HG03025 (cell line): ENCODE results near the gene SLC4A3.
"Not testable (repeated sequence)": the region's sequence is repeated elsewhere in the genome, so short reads cannot be mapped to it uniquely, and the experiment has no call there.

ENCODE experiments used
- ATAC-seq: cut with Tn5 transposase; IDR thresholded peaks from one replicate; pipeline ENCODE4 v1.9.1; 2021; ENCODE audit warnings: mild to moderate bottlenecking, moderate library complexity; ENCODE audit not compliant: unreplicated experiment, low FRiP score

SLC4A3 gene

DNA sequence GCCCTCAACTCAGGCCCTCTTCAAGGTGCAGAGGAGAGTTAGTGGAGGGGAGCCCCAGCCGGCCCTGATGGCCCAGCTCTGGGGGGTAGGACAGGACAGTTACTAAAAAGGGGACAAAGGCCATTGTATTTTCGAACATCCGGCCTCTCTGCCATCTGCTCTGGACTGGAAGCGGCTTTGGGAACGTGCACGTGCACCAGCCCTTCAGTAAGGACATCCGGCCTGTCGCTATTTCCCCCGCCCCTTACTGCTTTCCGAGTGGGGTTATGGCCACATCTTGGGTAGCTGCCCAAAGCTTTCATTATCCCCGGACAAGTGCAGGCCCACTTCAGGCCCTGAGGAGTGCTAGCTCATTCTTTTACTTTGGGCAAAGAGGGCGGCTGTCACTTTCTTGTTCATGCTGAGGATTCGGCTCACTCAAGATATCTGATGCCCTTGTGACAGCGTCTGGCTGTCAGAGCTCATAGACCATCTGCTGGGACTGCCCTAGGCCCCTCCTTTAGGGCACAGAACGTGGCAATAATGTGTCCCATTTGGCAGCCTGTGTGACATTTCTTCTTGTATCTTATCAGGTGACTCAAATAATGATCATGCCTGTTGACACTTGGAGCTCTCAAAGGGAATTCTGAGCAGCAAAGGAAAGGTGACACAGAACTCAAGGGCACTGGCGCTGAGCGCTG is 17.5 kb downstream of the SLC4A3 start:
- no peak for ATAC-seq

DNA sequence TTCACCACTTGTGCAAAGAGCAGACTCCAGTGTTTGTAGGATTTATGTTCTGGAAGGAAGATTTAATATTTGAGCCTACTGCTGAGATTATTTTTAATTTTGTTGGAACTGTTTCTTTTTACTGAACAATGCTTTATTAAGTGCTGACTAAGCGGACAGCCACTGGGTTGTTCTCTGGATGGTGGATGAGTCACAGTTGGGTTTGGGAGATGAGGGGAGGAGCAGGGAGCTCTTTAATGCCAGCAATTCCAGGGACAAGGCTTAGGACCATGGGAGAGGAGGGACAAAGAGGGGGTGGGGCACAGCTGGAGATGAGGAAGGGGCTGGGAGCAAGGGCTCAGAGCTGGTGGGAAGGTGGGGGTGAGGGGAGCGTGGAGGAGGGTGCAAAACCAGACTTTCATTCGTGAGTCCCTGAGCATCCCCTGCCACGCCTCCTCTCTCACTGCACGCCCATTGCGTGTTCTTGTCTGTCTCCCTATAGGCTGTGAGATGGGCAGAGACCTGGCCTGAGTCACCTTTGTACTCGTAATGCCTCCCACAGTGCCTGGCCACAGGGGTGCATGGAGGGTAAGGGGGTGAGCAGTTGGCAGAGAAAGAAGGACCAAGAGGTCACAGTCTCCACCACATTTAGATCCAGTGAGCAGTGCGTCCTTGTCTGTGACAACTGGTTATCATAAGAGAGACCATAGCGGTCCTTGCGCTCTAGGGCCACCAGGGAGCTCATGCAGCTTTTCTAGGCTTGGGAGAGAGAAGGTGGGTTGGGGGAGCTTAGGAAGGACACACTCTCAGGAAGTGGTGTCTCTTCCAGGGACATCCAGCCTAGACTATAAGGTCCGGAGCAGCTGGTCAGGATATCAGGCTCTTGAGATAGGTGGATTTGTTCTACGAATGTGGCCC is 18.4 kb downstream of the SLC4A3 start:
- ATAC-seq, result no peak

- ATAC-seq, result no peak
Measured at GRCh38 chr2:219648176-219648575, 20.7 kb downstream of the SLC4A3 start.

GRCh38 chr2:219648963-219649362 is 21.5 kb downstream of the SLC4A3 start:
- ATAC-seq, result no peak

DNA sequence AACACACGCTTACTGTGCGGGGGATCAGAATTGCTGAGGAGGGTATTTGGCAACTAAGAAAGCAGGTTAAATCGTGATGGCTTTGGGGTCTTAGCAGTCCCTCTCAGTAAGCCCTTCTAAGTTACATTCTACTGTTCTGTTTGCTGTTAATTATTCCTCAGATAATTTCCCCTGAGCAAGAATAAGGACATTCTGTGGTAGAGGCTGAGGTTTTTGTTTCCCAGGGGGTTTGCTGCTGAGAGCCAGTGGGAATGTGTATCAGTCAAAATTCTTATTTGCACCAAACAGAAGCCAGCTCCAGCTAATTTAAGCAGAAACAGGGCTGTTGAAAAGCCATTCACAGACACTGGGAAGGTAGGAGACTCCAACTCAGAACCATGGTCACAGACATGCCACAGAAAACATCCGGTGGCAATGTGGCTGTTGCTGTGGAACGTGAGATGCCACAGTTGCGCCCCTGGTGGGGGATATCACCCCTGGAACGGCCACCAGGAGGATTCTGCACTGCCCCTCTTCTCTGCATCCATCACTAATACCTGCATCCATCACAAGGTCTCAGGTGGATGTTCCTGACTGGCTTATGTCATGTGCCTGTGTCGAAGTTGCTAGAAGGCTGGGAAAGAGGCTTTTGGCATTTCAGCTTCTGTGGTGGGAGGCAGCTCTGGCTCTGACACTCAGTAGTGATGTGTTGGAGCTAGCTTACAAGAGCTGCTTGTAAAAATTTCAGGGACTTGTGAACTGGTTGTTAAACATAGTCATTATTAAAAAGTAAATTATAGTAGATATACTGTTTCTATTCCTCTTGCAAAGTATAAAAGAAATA is 23.2 kb downstream of the SLC4A3 start:
- no peak for ATAC-seq

DNA sequence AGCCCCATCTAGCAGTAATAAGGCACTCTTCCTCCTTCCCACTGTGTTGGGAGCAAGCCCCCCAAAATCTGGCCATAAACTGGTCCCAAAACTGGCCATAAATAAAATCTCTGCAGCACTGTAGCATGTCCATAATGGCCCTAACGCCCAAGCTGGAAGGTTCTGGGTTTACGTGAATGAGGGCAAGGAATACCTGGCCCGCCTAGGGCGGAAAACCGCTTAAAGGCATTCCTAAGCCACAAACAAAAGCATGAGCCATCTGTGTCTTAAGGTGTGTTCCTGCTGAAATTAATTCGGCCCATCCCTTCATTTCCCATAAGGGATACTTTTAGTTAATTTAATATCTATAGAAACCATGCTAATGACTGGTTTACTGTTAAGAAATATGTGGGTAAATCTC is 24.2 kb downstream of the SLC4A3 start:
- not testable (repeated sequence) for ATAC-seq

GRCh38 chr2:219656526-219656925 is 29.1 kb downstream of the SLC4A3 start:
- no peak for ATAC-seq

DNA sequence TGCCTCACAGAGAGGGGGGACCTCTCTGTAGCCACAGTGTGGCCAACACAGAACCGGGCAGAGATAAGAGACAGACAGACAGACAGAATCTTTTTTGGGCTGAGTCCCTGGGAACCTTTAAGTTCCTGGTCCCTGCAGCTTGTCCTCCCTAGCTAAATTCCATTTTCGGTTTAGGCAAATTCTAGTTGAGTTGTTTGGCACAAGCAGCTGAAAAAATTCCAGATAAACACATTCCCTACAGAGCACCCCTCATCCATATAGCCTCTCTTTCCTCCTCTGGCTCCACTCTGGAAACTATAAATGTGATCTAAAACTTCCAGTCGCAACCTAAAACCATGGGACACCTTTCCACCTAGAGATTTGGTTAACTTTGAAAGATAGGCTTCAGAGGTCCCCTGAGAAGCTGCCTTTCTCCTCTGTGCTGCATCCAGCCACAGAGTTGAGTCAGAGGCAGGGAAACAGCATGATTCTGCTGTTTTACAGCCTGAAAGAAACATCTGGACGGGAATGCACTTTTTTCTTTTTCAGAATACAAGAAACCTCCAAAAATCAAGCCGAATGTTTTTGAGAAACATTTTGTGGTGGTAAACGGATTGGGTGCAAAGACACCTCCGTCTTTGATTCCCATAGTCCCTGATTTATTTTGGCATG is 30.9 kb downstream of the SLC4A3 start:
- no peak for ATAC-seq

DNA sequence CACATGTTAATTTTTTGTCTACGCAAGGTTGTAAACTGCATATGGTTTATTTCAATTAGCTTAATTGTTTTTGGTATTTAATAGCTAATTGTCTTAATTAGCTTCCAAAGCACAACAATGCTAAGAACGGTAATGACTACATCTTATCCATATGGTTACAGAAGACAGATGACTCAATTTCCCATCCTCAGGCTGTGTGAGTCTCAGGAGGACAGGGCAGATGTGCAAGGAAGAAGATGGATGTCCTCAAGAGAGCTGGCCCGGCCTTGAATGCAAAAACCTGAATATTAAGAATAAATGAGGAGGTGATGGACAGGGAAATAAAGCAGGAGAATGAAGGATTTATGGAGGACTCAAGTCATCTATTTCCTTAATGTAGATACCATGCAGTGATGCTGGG is 31.4 kb downstream of the SLC4A3 start:
- ATAC-seq, result no peak

DNA sequence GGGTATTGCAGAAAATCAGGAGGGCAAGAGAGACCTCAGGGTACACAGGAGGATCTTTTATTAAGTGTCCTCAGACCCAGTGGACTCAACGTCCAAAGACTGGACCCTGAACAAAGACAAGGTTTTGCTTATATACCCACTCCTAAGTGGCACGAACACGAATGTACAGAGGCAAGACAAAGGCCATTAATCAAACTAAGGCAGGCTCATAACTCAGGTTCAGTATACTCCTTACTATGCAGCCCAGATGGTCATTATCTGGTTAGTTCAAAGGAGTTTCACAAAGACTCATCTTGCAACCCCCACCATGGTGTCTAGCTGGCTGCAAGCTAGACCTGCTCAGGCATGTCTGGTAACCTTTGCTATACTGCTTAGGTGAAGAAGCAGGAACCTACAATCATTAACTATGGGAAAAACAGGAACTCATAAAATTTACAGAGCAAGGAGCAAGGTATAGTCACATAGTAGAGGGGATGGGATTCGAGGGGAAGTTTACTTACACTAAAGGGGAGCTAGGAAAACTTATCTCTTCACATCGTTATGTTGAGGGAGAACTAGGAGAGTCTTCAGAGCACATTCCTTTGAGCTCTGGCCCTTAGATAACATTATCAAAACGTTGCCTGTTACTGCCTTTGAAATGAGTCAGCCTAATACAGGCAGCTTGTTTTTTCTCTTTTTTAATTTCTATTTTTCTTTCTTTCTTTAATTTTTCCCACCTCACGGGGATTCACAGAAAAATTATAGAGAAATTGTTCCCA is 33.9 kb downstream of the SLC4A3 start:
- ATAC-seq, result peak; percentile 86

GRCh38 chr2:219661955-219662395 is 34.5 kb downstream of the SLC4A3 start:
- peak; percentile 8 for ATAC-seq

DNA sequence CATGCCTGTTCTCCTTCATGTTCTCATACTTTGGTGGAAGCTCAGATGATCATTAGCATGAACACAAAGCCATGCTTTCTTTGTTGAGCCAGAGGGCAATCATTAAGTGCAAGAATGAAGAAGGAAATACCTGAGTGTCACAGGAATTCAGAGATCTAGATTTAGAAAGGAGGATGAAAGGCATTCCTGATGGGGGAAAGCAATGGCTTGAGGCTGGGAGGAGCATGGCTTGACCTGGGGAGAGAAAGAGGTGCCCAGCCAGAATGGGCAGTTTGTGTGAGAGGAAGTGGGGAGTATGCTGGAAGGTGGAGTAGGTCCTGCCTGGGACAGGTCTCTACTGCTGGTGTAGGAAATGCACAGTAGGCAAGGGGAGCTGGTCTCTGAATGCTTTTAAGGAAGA is 35.1 kb downstream of the SLC4A3 start:
- ATAC-seq, result no peak

- ATAC-seq, result no peak
Measured at GRCh38 chr2:219663116-219663762, 35.8 kb downstream of the SLC4A3 start.

- ATAC-seq, result no peak
Measured at GRCh38 chr2:219664041-219664440, 36.6 kb downstream of the SLC4A3 start.

DNA sequence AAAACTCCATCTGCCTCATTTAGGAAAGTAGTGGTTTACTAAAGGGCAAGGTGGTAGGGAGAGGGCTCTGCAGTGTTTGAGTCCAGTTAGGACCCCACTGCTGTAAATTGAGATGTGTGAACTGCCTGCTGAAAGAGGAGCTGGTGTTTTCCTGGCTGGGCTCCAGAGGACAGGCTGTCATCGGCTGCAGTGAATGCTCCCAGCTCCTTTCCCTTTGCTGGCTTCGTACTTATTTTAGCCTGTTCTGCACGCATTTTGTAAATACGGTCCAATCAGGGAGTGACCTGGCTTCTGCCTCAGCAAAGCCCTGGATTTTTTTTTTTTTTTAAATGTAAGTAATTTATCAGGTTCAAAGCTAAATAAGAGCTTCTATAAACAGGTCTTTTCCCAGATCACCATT is 37.5 kb downstream of the SLC4A3 start:
- ATAC-seq, result no peak

- ATAC-seq, result no peak
Measured at GRCh38 chr2:219665926-219666325, 38.5 kb downstream of the SLC4A3 start.

DNA sequence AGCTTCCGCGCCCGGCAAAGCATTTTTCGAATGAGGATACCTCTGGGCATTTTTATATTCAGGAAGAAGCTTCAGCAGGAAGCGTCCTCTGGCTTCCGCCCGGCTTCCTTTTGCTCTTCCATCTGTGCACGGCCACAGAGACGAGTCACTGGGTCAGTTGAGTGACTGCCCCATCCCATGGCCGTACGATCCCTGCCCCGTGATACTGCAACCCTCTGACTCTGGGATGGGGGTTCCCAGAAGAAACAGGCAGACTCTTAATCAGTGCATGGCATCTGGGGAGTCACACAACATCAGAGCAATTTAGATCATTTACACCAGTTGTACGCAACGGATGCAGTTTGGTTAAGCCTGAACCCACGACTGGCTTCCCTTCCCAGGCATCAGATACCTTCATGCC is 40.9 kb downstream of the SLC4A3 start:
- ATAC-seq, result no peak

- no peak for ATAC-seq
Measured at GRCh38 chr2:219670386-219670785, 43.0 kb downstream of the SLC4A3 start.

DNA sequence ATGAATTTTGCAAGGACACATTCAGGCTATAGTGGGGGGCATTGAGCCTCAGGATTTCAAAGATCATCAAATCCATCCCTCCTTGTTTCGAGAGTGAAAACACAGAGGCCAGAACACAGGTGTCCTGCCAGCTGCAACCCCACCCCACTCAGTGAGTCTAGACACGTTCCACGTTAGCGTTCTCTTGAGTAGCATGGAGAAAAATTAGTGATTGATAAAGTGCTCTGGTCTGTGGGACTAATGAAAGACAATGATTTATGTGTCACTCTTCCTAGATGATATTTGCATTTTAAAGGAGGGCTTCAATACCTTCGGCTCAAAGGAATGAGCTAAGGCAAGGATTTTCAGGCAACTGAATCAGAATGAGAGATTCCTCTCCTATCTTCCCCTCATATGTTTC is 43.8 kb downstream of the SLC4A3 start:
- ATAC-seq, result no peak
